Astrocyte of the cerebellum (primary cell): ENCODE results near the gene TAB2.
"Not testable (repeated sequence)": the region's sequence is repeated elsewhere in the genome, so short reads cannot be mapped to it uniquely, and the experiment has no call there.

Source experiments
- DNase-seq: peaks from one replicate; pipeline ENCODE4 v3.0.0-alpha.2; 2011; ENCODE audit warnings: low read depth
- H3K4me3 ChIP-seq: 2 replicates; pipeline ENCODE4 v1.5.1; 2011; ENCODE audit warnings: mild to moderate bottlenecking, low read depth, low read length, moderate library complexity
- CTCF ChIP-seq: IDR thresholded peaks from 2 replicates; pipeline ENCODE4 v1.5.1; 2012; ENCODE audit warnings: low read length, low read depth, moderate library complexity, mild to moderate bottlenecking; ENCODE audit errors: missing control alignments
- in situ Hi-C: cut with HindIII; loops from 2 replicates; pipeline ENCODE4 v1.10.0; 2017; ENCODE audit warnings: low sequenced_read_pairs

The TAB2 gene

DNA sequence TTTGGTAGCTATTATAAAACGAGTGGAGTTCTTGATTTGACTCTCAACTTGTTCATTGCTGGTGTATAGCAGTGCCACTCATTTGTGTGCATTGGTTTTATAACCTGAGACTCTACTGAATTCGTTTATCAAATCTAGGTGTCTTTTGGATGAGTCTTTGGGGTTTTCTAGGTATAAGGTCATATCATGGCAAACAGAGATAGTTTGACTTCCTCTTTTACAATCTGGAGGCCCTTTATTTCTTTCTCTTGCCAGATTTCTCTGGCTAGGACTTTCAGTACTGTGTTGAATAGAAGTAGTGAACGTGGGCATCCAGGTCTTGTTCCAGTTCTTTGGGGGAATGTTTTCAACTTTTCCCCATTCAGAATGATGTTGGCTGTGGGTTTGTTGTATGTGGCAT is 121.3 kb downstream of the TAB2 start:
- in situ Hi-C loops: no loop called here
- no peak for DNase-seq
- H3K4me3 ChIP-seq: no peak overlapping the region
- TF ChIP-seq CTCF: no peak

GRCh38 chr6:149439626-149440025 is 122.1 kb downstream of the TAB2 start:
- H3K4me3 ChIP-seq: no peak overlapping the region
- in situ Hi-C loops: no loop called here
- no peak for DNase-seq
- TF ChIP-seq CTCF: no peak

DNA sequence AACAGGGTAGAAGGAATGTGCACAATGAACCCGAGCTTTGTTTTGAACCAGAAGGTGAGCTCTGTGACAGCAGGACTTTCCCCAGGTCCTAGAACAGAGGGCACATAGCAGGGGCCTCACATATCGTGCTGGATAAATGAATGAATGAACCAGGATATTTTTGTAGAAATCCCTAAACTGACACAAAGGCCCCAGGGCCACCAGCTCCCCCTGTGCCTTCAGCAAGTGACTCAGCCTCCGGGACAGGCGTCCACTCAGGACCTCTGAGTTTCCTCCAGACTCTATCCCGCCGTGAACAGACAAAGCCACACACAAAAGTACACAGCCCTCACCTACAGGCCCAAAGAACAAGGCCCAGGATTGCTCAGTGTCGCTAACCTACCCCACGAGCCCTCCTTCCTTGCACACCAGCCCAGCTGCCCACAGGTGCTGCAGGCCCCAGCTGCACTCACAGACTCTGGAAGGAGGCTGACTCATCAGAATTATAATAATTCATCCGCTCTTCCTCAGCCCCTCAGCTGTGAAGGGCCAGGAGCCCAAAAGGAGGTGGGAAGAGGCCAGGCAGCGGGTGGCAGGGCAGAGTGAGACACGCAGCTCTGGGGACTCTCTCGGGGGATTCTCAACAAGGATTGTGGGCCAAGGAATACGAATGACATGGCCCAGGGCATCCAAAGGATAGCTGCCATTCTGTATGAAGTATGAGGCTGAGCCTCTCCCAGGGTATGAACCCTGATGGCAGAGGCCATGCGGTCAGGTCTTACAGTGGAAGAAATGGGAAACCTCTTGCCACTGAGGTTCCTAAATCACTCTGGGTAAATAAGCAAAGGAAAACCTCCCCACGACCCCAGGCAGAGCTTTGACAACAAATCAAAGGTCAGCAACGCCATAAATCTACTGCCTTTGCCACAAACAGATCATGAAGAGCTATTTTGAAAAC is 123.5 kb downstream of the TAB2 start:
- in situ Hi-C loops: no loop called here
- no peak for TF ChIP-seq CTCF
- no peak for DNase-seq
- no peak overlapping the region for H3K4me3 ChIP-seq

GRCh38 chr6:149441740-149442139 is 124.2 kb downstream of the TAB2 start:
- in situ Hi-C loops: no loop called here

GRCh38 chr6:149443411-149444181 is 126.1 kb downstream of the TAB2 start:
- DNase-seq: no peak
- in situ Hi-C loops: no loop called here
- no peak overlapping the region for H3K4me3 ChIP-seq
- no peak for TF ChIP-seq CTCF

More at GRCh38 chr6:149441740-149442139, 124.2 kb downstream of the TAB2 start:
- TF ChIP-seq CTCF: no peak
- DNase-seq: no peak
- H3K4me3 ChIP-seq: no peak overlapping the region

DNA sequence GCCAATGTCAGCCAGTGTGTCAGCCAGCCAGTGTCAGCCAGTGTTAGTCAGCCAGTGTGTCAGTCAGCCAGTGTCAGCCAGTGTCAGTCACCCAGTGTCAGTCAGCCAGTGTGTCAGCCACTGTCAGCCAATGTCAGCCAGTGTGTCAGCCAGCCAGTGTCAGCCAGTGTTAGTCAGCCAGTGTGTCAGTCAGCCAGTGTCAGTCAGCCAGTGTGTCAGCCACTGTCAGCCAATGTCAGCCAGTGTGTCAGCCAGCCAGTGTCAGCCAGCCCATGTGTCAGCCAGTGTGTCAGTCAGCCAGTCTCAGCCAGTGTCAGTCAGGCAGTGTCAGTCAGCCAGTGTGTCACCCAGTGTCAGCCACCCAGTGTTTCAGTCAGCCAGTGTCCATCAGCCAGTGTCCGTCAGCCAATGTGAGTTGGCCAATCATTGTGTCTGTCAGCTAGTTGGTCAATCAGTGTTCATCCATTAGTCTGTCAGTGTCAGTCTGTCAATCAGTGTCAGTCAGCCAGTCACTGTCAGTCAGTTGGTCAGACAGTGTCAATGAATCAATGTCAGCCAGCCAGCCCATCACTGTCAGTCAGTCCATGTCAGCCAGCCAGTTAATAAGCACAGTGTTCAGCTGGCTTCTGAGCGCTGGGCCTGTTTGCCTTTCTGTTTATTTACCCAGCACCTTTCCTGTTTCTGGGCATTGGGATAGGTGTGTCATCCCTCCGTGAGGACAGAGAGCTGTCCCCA is 127.0 kb downstream of the TAB2 start:
- DNase-seq, H3K4me3 ChIP-seq, in situ Hi-C loops: not testable (repeated sequence)
